DOHH2 (cell line): ENCODE data around the gene TACR1.

Experiments
- CTCF ChIP-seq: fragments of 200-600 bp; sonication (generic); IDR thresholded peaks from one replicate; pipeline ENCODE4 v1.5.1; 2014; ENCODE audit warnings: antibody characterized with exemption, mild to moderate bottlenecking, low read depth, low read length; ENCODE audit not compliant: poor library complexity, severe bottlenecking
- EZH2phosphoT487 ChIP-seq: fragments of 200-600 bp; sonication (generic); IDR thresholded peaks from 2 replicates; pipeline ENCODE4 v1.6.1; 2017; ENCODE audit warnings: borderline replicate concordance, mild to moderate bottlenecking, antibody characterized with exemption, low read length, moderate library complexity, mixed read lengths

GRCh38 chr2:75031171-75031570, 168.1 kb downstream of the TACR1 start:
- no peak for TF ChIP-seq CTCF
- TF ChIP-seq EZH2phosphoT487, result no peak
